ENCODE results near the gene TBX2.

TBX2 gene

GRCh38 chr17:61368832-61369450 lies 30.7 kb upstream of the TBX2 start:
- no peak for DNase-seq (ENCODE audit: low read depth in 1 of 2, low spot score in 1 of 2)

- no peak for DNase-seq (ENCODE audit: low read depth in 1 of 2, low spot score in 1 of 2)
These were observed 29.9 kb upstream of the TBX2 start for GRCh38 chr17:61369751-61370150.

- no peak for DNase-seq (ENCODE audit: low read depth in 1 of 2, low spot score in 1 of 2)
These were observed 28.5 kb upstream of the TBX2 start for GRCh38 chr17:61371179-61371578.

GRCh38 chr17:61371606-61372005 lies 28.0 kb upstream of the TBX2 start:
- no peak for DNase-seq (ENCODE audit: low read depth in 1 of 2, low spot score in 1 of 2)

- no peak for DNase-seq (ENCODE audit: low read depth in 1 of 2, low spot score in 1 of 2)
These were observed 27.2 kb upstream of the TBX2 start for GRCh38 chr17:61372436-61372835.

- no peak for DNase-seq (ENCODE audit: low read depth in 1 of 2, low spot score in 1 of 2)
These were observed 22.5 kb upstream of the TBX2 start for GRCh38 chr17:61376931-61377838.

GRCh38 chr17:61378658-61379456 lies 20.8 kb upstream of the TBX2 start:
- no peak for DNase-seq (ENCODE audit: low read depth in 1 of 2, low spot score in 1 of 2)

GRCh38 chr17:61379457-61380216 lies 20.0 kb upstream of the TBX2 start:
- no peak for DNase-seq (ENCODE audit: low read depth in 1 of 2, low spot score in 1 of 2)

- DNase-seq (ENCODE audit: low read depth in 1 of 2, low spot score in 1 of 2), result no peak
These were observed 19.3 kb upstream of the TBX2 start for GRCh38 chr17:61380217-61380835.

- DNase-seq (ENCODE audit: low read depth in 1 of 2, low spot score in 1 of 2), result no peak
These were observed 18.7 kb upstream of the TBX2 start for GRCh38 chr17:61380836-61381525.

- DNase-seq (ENCODE audit: low read depth in 1 of 2, low spot score in 1 of 2), result no peak
These were observed 18.1 kb upstream of the TBX2 start for GRCh38 chr17:61381537-61381936.

- no peak for DNase-seq (ENCODE audit: low read depth in 1 of 2, low spot score in 1 of 2)
These were observed 16.6 kb upstream of the TBX2 start for GRCh38 chr17:61382796-61383688.

- DNase-seq (ENCODE audit: low read depth in 1 of 2, low spot score in 1 of 2), result no peak
These were observed 15.9 kb upstream of the TBX2 start for GRCh38 chr17:61383689-61384201.

GRCh38 chr17:61384354-61384691 lies 15.3 kb upstream of the TBX2 start:
- no peak for DNase-seq (ENCODE audit: low read depth in 1 of 2, low spot score in 1 of 2)

GRCh38 chr17:61384692-61385576 lies 14.7 kb upstream of the TBX2 start:
- no peak for DNase-seq (ENCODE audit: low read depth in 1 of 2, low spot score in 1 of 2)

- no peak for DNase-seq (ENCODE audit: low read depth in 1 of 2, low spot score in 1 of 2)
These were observed 13.9 kb upstream of the TBX2 start for GRCh38 chr17:61385577-61386236.

- DNase-seq (ENCODE audit: low read depth in 1 of 2, low spot score in 1 of 2), result no peak
These were observed 13.4 kb upstream of the TBX2 start for GRCh38 chr17:61386251-61386650.
